ENCODE measurements around the gene CMSS1.

CMSS1 gene

DNA sequence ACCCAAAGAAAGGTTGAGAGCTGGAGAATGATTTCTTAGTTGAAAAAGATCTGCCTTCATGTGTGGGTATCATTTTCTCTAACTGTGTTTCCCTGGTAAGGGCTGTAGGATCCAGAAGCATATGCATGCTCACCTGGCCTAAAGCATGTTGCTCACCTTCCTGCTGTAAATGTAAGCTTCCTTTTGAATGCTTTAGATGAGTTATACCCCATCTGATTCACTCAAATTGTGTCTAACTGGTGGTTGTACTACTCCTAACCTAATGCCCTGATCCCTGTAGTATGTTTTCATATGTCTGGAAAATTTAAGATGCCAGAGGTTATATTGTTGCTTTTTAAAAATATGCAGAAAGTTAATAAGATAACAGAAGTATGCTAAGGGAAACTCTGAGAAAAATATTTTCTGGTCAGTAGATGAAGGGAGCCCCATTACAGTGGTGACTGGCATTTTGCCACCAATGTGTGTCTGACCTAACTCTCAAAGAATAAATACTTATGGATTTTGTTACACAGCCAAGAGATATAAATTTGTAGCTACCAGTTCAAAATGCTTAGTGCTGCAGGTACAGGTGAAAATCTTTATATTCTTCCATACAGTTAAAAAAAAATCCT lies 289.0 kb downstream of the CMSS1 start:
- H3K4me3 ChIP-seq (replicated peaks; ENCODE audit: low read depth, low read length) = no peak overlapping the region
- no peak for DNase-seq (ENCODE audit: extremely low read depth, low read depth)
- no peak for TF ChIP-seq CTCF (IDR thresholded peaks at IDR 0.05; ENCODE audit: low read depth, low read length, missing control alignments)

DNA sequence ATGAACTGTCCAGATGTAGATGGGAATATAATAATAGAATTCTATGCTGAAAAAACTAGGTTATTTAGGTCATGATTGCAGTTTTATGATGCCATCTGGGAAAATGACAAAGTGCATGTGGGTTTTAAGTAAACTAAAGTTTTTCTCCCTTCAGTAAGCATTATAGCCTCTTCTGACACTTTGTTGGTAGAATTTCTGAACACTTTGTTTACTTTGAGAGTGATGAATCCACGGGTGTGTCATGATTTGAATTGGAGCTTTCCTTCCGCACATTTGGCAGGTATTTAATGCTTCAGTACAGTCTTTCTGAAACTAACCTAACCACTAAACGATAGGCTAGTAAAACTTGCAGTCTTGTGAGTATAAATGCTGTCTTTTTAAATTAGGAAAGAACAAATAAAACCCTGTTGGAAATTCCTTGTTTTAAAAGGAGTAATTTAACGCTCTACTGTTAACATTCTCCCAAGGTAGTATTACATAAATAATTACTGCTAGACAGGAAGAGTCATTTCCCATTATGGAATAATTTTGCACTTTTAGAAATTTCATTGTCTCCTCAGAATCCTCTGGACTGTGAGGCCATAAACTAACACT lies 289.7 kb downstream of the CMSS1 start:
- H3K4me3 ChIP-seq (replicated peaks; ENCODE audit: low read depth, low read length) = no peak overlapping the region
- DNase-seq (ENCODE audit: extremely low read depth, low read depth) = no peak
- no peak for TF ChIP-seq CTCF (IDR thresholded peaks at IDR 0.05; ENCODE audit: low read depth, low read length, missing control alignments)

DNA sequence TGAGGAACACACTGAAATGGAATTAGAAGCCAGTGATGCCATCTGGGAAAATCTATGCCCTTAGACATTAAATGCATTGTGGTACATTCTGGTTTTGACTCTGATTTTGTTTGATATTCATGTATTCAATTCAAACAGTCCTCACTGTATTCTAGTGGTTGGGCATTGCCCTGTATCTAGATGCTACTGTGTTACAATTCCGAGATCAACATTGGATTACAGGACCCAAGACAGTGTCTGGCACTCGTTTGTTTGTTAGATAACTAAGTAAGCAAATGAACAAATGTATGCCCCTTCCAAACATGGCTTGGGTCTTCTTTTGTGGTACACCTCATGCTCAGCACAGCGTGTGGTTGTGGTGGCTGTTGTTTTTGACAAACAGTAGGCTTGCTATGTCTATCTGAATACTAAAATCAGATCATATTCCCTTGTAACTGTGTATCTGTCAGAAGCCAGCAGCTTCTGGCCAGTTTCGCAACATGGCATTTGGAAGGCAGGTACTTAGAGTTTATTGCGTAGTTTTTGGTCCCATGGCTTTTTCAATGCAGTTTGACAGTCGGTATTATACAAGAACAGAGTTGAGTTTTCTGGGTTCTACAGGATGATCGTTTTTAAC lies 290.9 kb downstream of the CMSS1 start:
- no peak for TF ChIP-seq CTCF (IDR thresholded peaks at IDR 0.05; ENCODE audit: low read depth, low read length, missing control alignments)
- H3K4me3 ChIP-seq (replicated peaks; ENCODE audit: low read depth, low read length) = no peak overlapping the region
- no peak for DNase-seq (ENCODE audit: extremely low read depth, low read depth)

DNA sequence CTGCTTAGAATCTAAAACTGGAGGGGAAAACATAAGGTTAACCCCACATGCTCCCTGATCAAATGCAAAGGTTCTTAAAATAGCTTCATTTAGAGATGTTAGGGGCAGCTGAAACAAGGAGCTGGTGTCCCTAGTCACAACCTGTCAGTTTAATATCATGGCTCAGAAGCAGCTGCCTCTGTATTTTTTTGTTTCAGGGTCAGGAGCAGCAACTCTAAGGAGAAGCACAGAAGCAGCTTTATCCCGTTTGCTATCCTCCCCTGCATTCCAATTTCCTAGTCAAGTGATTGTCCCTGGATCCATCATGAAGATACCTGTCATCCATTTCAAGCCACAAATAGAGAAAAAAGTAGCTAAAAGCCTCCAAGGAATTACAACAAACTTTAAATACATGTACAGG lies 292.5 kb downstream of the CMSS1 start:
- H3K4me3 ChIP-seq (replicated peaks; ENCODE audit: low read depth, low read length) = no peak overlapping the region
- no peak for DNase-seq (ENCODE audit: extremely low read depth, low read depth)
- no peak for TF ChIP-seq CTCF (IDR thresholded peaks at IDR 0.05; ENCODE audit: low read depth, low read length, missing control alignments)

DNA sequence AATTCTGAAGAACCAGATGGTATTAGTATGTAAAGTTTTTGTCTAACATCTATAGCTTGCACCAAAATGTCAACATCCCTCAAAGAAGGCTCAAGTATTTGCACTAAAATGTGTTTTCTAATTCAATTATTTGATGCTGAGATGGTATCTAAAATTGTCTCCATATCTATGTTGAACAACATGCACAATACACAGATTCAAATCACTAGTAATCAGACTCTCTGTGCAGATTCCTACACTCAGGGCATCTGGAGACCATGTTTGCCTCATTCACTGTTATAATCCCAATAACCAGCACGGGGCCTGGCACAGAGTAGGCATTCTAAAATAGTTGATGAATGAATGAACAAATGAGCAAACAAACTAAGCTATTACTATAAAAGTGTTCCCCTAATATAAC lies 294.1 kb downstream of the CMSS1 start:
- no peak for TF ChIP-seq CTCF (IDR thresholded peaks at IDR 0.05; ENCODE audit: low read depth, low read length, missing control alignments)

DNA sequence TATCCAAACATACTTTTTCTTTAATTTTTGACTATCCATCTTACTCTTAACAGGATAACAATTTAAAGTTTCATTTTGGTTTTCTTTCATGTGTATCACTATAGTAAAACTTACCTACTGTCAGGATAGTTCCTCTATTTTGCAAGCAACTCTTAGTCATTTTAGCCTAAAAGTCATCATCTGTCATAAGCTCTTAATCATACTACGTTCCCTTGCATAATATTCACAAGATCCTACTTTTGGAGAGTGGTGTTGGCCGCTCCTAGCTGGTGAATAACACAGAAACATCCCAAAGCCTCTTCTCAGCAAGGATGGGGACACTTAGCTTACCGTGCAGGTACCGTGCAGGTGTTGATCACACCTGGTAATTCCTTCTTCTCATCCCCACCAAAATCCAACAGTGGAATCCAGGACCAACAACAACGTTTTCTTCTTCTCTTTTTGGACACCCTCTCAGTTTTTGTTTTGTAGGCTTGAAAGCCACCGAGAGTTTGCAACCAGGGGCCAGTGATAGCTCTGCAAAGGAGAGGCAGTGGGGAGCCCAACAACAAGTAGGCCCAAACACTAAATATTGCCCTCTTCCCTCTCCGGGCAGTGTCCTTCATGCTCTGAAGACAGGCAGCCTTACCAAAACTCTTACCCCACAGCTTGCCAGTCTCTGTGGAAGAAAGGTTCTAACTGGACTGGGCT lies 296.2 kb downstream of the CMSS1 start:
- no peak for DNase-seq (ENCODE audit: extremely low read depth, low read depth)
- TF ChIP-seq CTCF (IDR thresholded peaks at IDR 0.05; ENCODE audit: low read depth, low read length, missing control alignments) = no peak
- no peak overlapping the region for H3K4me3 ChIP-seq (replicated peaks; ENCODE audit: low read depth, low read length)

More for the DNA sequence above, 294.1 kb downstream of the CMSS1 start:
- no peak overlapping the region for H3K4me3 ChIP-seq (replicated peaks; ENCODE audit: low read depth, low read length)
- DNase-seq (ENCODE audit: extremely low read depth, low read depth) = no peak
